Measurements from ENCODE around the gene UPP1. TPM values are rescaled to one million over a fixed set of nuclear protein-coding genes. Genes with fewer than 3 reads are reported as not detected.

UPP1 gene
- total RNA-seq, 2 experiments from 2014 or later, result 1.8 to 7.0 TPM

GRCh38 chr7:48126037-48126436, 37.0 kb downstream of the UPP1 start:
- no peak for TF ChIP-seq EZH2phosphoT487 (IDR thresholded peaks at IDR 0.05; ENCODE audit: borderline replicate concordance, low read depth, low read length)
- TF ChIP-seq, protein P1, sequence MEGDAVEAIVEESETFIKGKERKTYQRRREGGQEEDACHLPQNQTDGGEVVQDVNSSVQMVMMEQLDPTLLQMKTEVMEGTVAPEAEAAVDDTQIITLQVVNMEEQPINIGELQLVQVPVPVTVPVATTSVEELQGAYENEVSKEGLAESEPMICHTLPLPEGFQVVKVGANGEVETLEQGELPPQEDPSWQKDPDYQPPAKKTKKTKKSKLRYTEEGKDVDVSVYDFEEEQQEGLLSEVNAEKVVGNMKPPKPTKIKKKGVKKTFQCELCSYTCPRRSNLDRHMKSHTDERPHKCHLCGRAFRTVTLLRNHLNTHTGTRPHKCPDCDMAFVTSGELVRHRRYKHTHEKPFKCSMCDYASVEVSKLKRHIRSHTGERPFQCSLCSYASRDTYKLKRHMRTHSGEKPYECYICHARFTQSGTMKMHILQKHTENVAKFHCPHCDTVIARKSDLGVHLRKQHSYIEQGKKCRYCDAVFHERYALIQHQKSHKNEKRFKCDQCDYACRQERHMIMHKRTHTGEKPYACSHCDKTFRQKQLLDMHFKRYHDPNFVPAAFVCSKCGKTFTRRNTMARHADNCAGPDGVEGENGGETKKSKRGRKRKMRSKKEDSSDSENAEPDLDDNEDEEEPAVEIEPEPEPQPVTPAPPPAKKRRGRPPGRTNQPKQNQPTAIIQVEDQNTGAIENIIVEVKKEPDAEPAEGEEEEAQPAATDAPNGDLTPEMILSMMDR (conservative IDR thresholded peaks at IDR 0.05; ENCODE audit: low read length), result no peak
- CTCF ChIA-PET (ENCODE audit: unreplicated experiment), result no interaction called here
- Histone ChIP-seq H4K20me1 (ENCODE audit: insufficient read depth, low read length) (no peaks in the 10 kb centered on the region), H3K36me3 (ENCODE audit: insufficient read depth, low read length) (no peaks in the 10 kb centered on the region), H3K4me2 (ENCODE audit: low read length) (no peak overlapping the region), H3K4me1 (ENCODE audit: insufficient read depth, low read length, poor library complexity, severe bottlenecking) (no peaks in the 10 kb centered on the region), H3K9me2 (ENCODE audit: insufficient read depth, low read length) (no peaks in the 10 kb centered on the region; the same call in 1 of the 2 replicates), H3K79me2 (ENCODE audit: insufficient read depth, low read depth, low read length) (no peaks in the 10 kb centered on the region), H3K4me3 (ENCODE audit: low read depth, low read length, poor library complexity, severe bottlenecking) (no peak overlapping the region), H2AFZ (ENCODE audit: low read length) (no peak overlapping the region), H3K27ac (ENCODE audit: low read depth, low read length, poor library complexity, severe bottlenecking) (no peak overlapping the region), H3K9me3 (ENCODE audit: low read length) (no peaks in the 10 kb centered on the region)
- no peak for DNase-seq (ENCODE audit: low spot score)
- intact Hi-C loops (cut with micrococcal nuclease; ENCODE audit: unreplicated experiment), result no loop called here
- POLR2A ChIA-PET, result interaction anchor here (0.7 kb wide), 1 partner anchor 162 kb away, joined by 3 read pairs; no protein-coding TSS in a partner anchor
- BruUV-seq (replicated peaks), result no TSS peak

- BruUV-seq (replicated peaks), result no TSS peak
Measured at GRCh38 chr7:48130658-48131108, 41.6 kb downstream of the UPP1 start.

GRCh38 chr7:48132792-48133191, 43.7 kb downstream of the UPP1 start:
- no peak for DNase-seq (ENCODE audit: low spot score)
- H3K4me3 ChIP-seq (ENCODE audit: low read depth, low read length, poor library complexity, severe bottlenecking), result no peak overlapping the region
- H3K4me2 ChIP-seq (ENCODE audit: low read length), result no peak overlapping the region
- no peak overlapping the region for H3K27ac ChIP-seq (ENCODE audit: low read depth, low read length, poor library complexity, severe bottlenecking)
- H3K9me2 ChIP-seq (ENCODE audit: insufficient read depth, low read length), result no peaks in the 10 kb centered on the region
- H3K36me3 ChIP-seq (ENCODE audit: insufficient read depth, low read length), result no peaks in the 10 kb centered on the region
- POLR2A ChIA-PET, result interaction anchor here (0.8 kb wide), 1 partner anchor 28 kb away, joined by 3 read pairs; no protein-coding TSS in a partner anchor
- H3K4me1 ChIP-seq (ENCODE audit: insufficient read depth, low read length, poor library complexity, severe bottlenecking), result no peaks in the 10 kb centered on the region
- peaks cover 7% of the 10 kb centered on the region; the same call in 1 of the 2 replicates for H3K9me3 ChIP-seq (ENCODE audit: low read length)
- CTCF ChIA-PET (ENCODE audit: unreplicated experiment), result no interaction called here
- H4K20me1 ChIP-seq (ENCODE audit: insufficient read depth, low read length), result no peaks in the 10 kb centered on the region
- BruUV-seq (replicated peaks), result no TSS peak
- no peaks in the 10 kb centered on the region for H3K79me2 ChIP-seq (ENCODE audit: insufficient read depth, low read depth, low read length)
- intact Hi-C loops (cut with micrococcal nuclease; ENCODE audit: unreplicated experiment), result no loop called here
- no peak overlapping the region for H2AFZ ChIP-seq (ENCODE audit: low read length)
- TF ChIP-seq, protein P1 (conservative IDR thresholded peaks at IDR 0.05; ENCODE audit: low read length), result no peak
- no peak for TF ChIP-seq EZH2phosphoT487 (IDR thresholded peaks at IDR 0.05; ENCODE audit: borderline replicate concordance, low read depth, low read length)

More at GRCh38 chr7:48130658-48131108, 41.6 kb downstream of the UPP1 start:
- ChIA-PET POLR2A (no interaction called here), CTCF (ENCODE audit: unreplicated experiment) (no interaction called here)
- H3K4me2 ChIP-seq (ENCODE audit: low read length), result no peak overlapping the region
- H3K27ac ChIP-seq (ENCODE audit: low read depth, low read length, poor library complexity, severe bottlenecking), result no peak overlapping the region
- H3K9me2 ChIP-seq (ENCODE audit: insufficient read depth, low read length), result no peaks in the 10 kb centered on the region
- H3K9me3 ChIP-seq (ENCODE audit: low read length), result no peaks in the 10 kb centered on the region
- no peak overlapping the region for H3K4me3 ChIP-seq (ENCODE audit: low read depth, low read length, poor library complexity, severe bottlenecking)
- H3K36me3 ChIP-seq (ENCODE audit: insufficient read depth, low read length), result no peaks in the 10 kb centered on the region
- H3K79me2 ChIP-seq (ENCODE audit: insufficient read depth, low read depth, low read length), result no peaks in the 10 kb centered on the region
- no peak for TF ChIP-seq EZH2phosphoT487 (IDR thresholded peaks at IDR 0.05; ENCODE audit: borderline replicate concordance, low read depth, low read length)
- TF ChIP-seq, protein P1 (conservative IDR thresholded peaks at IDR 0.05; ENCODE audit: low read length), result no peak
- no peaks in the 10 kb centered on the region for H3K4me1 ChIP-seq (ENCODE audit: insufficient read depth, low read length, poor library complexity, severe bottlenecking)
- DNase-seq (ENCODE audit: low spot score), result no peak
- intact Hi-C loops (cut with micrococcal nuclease; ENCODE audit: unreplicated experiment), result no loop called here
- no peaks in the 10 kb centered on the region for H4K20me1 ChIP-seq (ENCODE audit: insufficient read depth, low read length)
- H2AFZ ChIP-seq (ENCODE audit: low read length), result no peak overlapping the region
